HL-60 (cell line): ENCODE results near the gene CCDC154.

ENCODE experiments used
- DNase-seq, 2 experiments: peaks; one replicate each; pipeline ENCODE4 v3.0.0-alpha.2; 2010 to 2020; ENCODE audit warnings: low read depth in 1 of 2, low spot score in 1 of 2
- H3K27ac ChIP-seq: fragments of 250-450 bp; sonication (Bioruptor Pico); replicated peaks from 2 replicates; pipeline ENCODE4 v1.5.1; 2020; ENCODE audit warnings: mild to moderate bottlenecking, moderate library complexity
- H3K27me3 ChIP-seq: fragments of 250-450 bp; sonication (Bioruptor Pico); 2 replicates; pipeline ENCODE4 v1.5.1; 2021; ENCODE audit warnings: mild to moderate bottlenecking, moderate library complexity; ENCODE audit not compliant: insufficient read depth, poor library complexity, severe bottlenecking
- H3K4me3 ChIP-seq: replicated peaks from 2 replicates; pipeline ENCODE4 v1.5.1; 2011; ENCODE audit warnings: mild to moderate bottlenecking, control low read depth, low read length; ENCODE audit not compliant: insufficient read depth
- GABPA ChIP-seq: IDR thresholded peaks from 2 replicates; pipeline ENCODE4 v1.6.1; 2012; ENCODE audit warnings: low read depth
- POLR2AphosphoS5 ChIP-seq: IDR thresholded peaks from 2 replicates; pipeline ENCODE4 v1.6.1; 2012; ENCODE audit warnings: low read depth
- SPI1 ChIP-seq: IDR thresholded peaks from 2 replicates; pipeline ENCODE4 v1.6.1; 2012; ENCODE audit warnings: low read depth, mild to moderate bottlenecking, borderline replicate concordance
- TF ChIP-seq, protein P1 (sequence below): IDR thresholded peaks from 2 replicates; pipeline ENCODE4 v1.6.1; 2012; ENCODE audit warnings: low read depth; ENCODE audit not compliant: insufficient replicate concordance
- TF ChIP-seq, protein P2 (sequence below): IDR thresholded peaks from one replicate; pipeline ENCODE4 v1.5.1; 2011; ENCODE audit warnings: low read length, control low read depth, inconsistent platforms; ENCODE audit not compliant: insufficient read depth

CCDC154 gene

DNA sequence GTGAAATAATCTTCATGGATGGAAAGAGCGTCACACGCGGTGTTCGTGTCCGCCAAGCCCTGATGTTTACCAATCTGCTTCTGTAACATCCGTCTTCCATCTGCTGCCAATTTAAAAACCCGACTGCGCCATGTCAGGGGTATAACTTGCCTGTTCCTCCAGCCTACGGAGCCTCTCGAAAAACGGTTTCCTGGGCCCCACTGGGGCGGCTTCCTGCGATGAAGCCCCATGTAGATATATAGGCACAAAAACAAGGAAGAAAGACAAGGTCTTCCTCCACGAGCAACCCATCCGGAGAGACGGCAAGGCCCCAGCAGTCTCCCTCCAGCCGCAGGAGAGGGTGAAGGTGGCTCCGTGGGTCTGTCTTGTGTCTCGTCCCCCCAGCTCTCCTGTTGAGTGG, 44.3 kb upstream of the CCDC154 start, which contains the start of gene PTX4:
Gene PTX4, minus strand, starts transcription at position 326 of the 400 bp plus-strand sequence. Its CDS starts 35 bp downstream, at position 291.
- TF ChIP-seq, protein P1, sequence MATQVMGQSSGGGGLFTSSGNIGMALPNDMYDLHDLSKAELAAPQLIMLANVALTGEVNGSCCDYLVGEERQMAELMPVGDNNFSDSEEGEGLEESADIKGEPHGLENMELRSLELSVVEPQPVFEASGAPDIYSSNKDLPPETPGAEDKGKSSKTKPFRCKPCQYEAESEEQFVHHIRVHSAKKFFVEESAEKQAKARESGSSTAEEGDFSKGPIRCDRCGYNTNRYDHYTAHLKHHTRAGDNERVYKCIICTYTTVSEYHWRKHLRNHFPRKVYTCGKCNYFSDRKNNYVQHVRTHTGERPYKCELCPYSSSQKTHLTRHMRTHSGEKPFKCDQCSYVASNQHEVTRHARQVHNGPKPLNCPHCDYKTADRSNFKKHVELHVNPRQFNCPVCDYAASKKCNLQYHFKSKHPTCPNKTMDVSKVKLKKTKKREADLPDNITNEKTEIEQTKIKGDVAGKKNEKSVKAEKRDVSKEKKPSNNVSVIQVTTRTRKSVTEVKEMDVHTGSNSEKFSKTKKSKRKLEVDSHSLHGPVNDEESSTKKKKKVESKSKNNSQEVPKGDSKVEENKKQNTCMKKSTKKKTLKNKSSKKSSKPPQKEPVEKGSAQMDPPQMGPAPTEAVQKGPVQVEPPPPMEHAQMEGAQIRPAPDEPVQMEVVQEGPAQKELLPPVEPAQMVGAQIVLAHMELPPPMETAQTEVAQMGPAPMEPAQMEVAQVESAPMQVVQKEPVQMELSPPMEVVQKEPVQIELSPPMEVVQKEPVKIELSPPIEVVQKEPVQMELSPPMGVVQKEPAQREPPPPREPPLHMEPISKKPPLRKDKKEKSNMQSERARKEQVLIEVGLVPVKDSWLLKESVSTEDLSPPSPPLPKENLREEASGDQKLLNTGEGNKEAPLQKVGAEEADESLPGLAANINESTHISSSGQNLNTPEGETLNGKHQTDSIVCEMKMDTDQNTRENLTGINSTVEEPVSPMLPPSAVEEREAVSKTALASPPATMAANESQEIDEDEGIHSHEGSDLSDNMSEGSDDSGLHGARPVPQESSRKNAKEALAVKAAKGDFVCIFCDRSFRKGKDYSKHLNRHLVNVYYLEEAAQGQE = no peak
- TF ChIP-seq POLR2AphosphoS5 (peak; percentile 8; the same call in 1 of the 2 replicates), SPI1 (no peak)
- Histone ChIP-seq H3K27me3 (no peaks in the 10 kb centered on the region), H3K4me3 (peak within 1 kb of the TSS; percentile 71)

DNA sequence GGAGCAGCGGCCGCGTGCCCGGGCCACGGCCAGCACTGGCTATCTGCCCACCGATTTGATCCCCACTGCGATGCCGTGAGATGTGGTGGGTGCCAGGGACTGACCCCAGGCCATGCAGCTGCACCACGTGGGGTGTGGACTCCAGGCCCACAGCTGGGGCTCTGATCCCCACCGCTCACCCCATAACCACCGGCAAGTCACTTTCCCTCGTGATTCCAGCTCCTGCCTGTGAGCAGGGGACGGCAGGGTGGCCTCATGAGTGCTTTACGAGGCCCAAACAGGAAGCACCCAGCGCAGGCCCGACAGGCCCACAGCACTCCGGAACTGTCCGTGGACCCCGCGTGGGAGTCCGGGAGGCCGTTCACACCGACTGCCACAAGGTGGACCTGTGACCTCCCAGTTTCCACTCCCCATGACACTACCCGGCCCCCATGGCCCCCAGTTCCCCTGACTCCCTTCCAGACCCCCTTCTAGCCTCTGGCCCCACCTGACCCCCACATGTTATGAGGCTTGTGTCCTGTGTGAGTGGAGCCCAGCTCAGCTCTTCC, 43.8 kb upstream of the CCDC154 start:
- DNase-seq = peak; percentile 61 to 89
- H3K27ac ChIP-seq = peak overlapping the region; percentile 99
- no peak for TF ChIP-seq GABPA
- peak; percentile 17 for TF ChIP-seq POLR2AphosphoS5
- TF ChIP-seq, protein P1 = peak; percentile 2
- TF ChIP-seq SPI1 = no peak
- TF ChIP-seq, protein P2, sequence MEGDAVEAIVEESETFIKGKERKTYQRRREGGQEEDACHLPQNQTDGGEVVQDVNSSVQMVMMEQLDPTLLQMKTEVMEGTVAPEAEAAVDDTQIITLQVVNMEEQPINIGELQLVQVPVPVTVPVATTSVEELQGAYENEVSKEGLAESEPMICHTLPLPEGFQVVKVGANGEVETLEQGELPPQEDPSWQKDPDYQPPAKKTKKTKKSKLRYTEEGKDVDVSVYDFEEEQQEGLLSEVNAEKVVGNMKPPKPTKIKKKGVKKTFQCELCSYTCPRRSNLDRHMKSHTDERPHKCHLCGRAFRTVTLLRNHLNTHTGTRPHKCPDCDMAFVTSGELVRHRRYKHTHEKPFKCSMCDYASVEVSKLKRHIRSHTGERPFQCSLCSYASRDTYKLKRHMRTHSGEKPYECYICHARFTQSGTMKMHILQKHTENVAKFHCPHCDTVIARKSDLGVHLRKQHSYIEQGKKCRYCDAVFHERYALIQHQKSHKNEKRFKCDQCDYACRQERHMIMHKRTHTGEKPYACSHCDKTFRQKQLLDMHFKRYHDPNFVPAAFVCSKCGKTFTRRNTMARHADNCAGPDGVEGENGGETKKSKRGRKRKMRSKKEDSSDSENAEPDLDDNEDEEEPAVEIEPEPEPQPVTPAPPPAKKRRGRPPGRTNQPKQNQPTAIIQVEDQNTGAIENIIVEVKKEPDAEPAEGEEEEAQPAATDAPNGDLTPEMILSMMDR = no peak
- peak overlapping the region; percentile 71 for H3K4me3 ChIP-seq
- no peaks in the 10 kb centered on the region for H3K27me3 ChIP-seq

More for the DNA sequence above, 44.3 kb upstream of the CCDC154 start, which contains the start of gene PTX4:
- DNase-seq = peak in 1 of 2 experiments; percentile 60
- H3K27ac ChIP-seq = peak within 1 kb of the TSS; percentile 99

DNA sequence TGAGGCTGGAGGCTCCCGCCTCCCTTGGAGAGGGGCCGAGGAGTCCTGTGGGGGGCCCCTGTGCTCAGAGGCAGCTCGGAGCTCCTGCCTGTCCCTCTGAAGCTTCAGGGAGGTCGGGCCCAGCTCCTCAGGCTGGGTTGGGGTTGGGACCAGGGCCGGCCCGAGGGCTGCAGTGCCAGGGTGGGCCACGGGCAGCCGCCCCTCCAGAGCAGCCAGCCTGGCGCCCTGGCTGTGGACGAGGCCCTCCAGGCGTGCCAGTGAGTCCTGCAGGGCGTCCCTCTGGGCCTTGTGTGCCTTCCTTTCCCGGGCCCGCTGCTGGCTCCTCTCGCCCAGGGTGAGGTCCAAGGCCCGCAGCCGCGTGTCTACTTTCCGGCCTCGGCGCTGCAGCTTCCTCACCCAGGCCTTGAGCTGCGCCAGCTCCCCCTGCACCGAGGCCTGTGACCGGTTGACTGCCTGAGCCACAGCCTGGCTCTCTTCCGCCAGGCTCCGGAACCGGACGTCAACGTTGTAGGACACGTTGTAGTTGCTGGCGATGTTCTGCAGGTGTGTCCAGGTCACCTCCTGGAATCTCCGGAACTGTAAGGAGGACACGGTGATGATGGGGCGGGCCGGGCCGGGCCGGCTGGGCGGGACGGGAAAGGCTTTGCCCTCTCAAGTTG, 43.2 kb upstream of the CCDC154 start:
- peak; percentile 80 for TF ChIP-seq GABPA
- TF ChIP-seq, protein P2 = no peak
- no peak for TF ChIP-seq SPI1
- TF ChIP-seq, protein P1 = peak; percentile 19
- TF ChIP-seq POLR2AphosphoS5 = peak; percentile 79; the same call in 1 of the 2 replicates
- H3K27me3 ChIP-seq = no peaks in the 10 kb centered on the region
- peak; percentile 81 to 95 for DNase-seq

More for the DNA sequence above, 43.2 kb upstream of the CCDC154 start:
- peak overlapping the region; percentile 99 for H3K27ac ChIP-seq
- peak overlapping the region; percentile 71 for H3K4me3 ChIP-seq
